WTC11 (cell line): ENCODE results near the gene RCL1. TPM values are rescaled to one million over a fixed set of nuclear protein-coding genes. Genes with fewer than 3 reads are reported as not detected.

Source experiments
- ATAC-seq: fragments of 200-7000 bp; cut with Tn5 transposase; 2 replicates; pipeline ENCODE4 v1.10.0; 2021; ENCODE audit warnings: mild to moderate bottlenecking, moderate library complexity
- CTCF ChIA-PET: fragments of 300-600 bp; sonication (Branson Sonifier 250); formaldehyde crosslinking; loops from one replicate; lab custom pipeline; 2021; ENCODE audit warnings: antibody characterized with exemption; lab: Charles Lee
- POLR2A ChIA-PET: fragments of 350-600 bp; sonication (Branson Sonifier 250); formaldehyde crosslinking; loops from one replicate; lab custom pipeline; 2021; ENCODE audit warnings: antibody characterized with exemption; lab: Charles Lee
- DNase-seq: peaks from one replicate; pipeline ENCODE4 v3.0.0; 2021; ENCODE audit warnings: low spot score
- H3K27ac Mint-ChIP-seq: 2 replicates; pipeline ENCODE4 v1.8.0; 2021; ENCODE audit warnings: mixed read lengths
- H3K27me3 Mint-ChIP-seq: 2 replicates; pipeline ENCODE4 v1.8.0; 2021; ENCODE audit warnings: low read depth, mild to moderate bottlenecking, moderate library complexity, mixed read lengths
- H3K36me3 Mint-ChIP-seq: 2 replicates; pipeline ENCODE4 v1.8.0; 2021; ENCODE audit warnings: mixed read lengths
- H3K4me1 Mint-ChIP-seq: 2 replicates; pipeline ENCODE4 v1.8.0; 2022; ENCODE audit warnings: mixed read lengths
- H3K4me3 Mint-ChIP-seq: 2 replicates; pipeline ENCODE4 v1.8.0; 2021; ENCODE audit warnings: mild to moderate bottlenecking, moderate library complexity, mixed read lengths
- H3K9me3 Mint-ChIP-seq: 2 replicates; pipeline ENCODE4 v1.8.0; 2021; ENCODE audit warnings: mixed read lengths
- FOXP4 ChIP-seq: sonication (generic); formaldehyde crosslinking; IDR thresholded peaks from 2 replicates; pipeline ENCODE4 v1.8.0; 2022; ENCODE audit warnings: mild to moderate bottlenecking, missing genetic modification reagents
- PRDM15 ChIP-seq: sonication (generic); formaldehyde crosslinking; IDR thresholded peaks from 2 replicates; pipeline ENCODE4 v1.8.0; 2022; ENCODE audit warnings: missing genetic modification reagents
- TP53 ChIP-seq: sonication (generic); formaldehyde crosslinking; IDR thresholded peaks from 2 replicates; pipeline ENCODE4 v1.8.1; 2023; ENCODE audit warnings: mild to moderate bottlenecking, missing genetic modification reagents
- total RNA-seq: library from RNA; stranded (reverse); gene quantifications from 3 replicates; pipeline ENCODE4 v1.2.3, GENCODE V29; 2021
- TF ChIP-seq, protein P1 (sequence below): sonication (generic); formaldehyde crosslinking; IDR thresholded peaks from 2 replicates; pipeline ENCODE4 v1.8.0; 2023; ENCODE audit warnings: missing genetic modification reagents, mild to moderate bottlenecking, borderline replicate concordance
- TF ChIP-seq, protein P2 (sequence below): sonication (generic); formaldehyde crosslinking; IDR thresholded peaks from 2 replicates; pipeline ENCODE4 v1.8.1; 2023; ENCODE audit warnings: mild to moderate bottlenecking, missing genetic modification reagents
- TF ChIP-seq, protein P3 (sequence below): sonication (generic); formaldehyde crosslinking; IDR thresholded peaks from 2 replicates; pipeline ENCODE4 v1.8.1; 2023; ENCODE audit warnings: mild to moderate bottlenecking, missing genetic modification reagents

The RCL1 gene
- total RNA-seq, 1 experiment from 2014 or later, result 27.2 TPM

GRCh38 chr9:4814913-4815312, 22.2 kb downstream of the RCL1 start (continued):
- TF ChIP-seq PRDM15 (CRISPR knock-in tag), result no peak

DNA sequence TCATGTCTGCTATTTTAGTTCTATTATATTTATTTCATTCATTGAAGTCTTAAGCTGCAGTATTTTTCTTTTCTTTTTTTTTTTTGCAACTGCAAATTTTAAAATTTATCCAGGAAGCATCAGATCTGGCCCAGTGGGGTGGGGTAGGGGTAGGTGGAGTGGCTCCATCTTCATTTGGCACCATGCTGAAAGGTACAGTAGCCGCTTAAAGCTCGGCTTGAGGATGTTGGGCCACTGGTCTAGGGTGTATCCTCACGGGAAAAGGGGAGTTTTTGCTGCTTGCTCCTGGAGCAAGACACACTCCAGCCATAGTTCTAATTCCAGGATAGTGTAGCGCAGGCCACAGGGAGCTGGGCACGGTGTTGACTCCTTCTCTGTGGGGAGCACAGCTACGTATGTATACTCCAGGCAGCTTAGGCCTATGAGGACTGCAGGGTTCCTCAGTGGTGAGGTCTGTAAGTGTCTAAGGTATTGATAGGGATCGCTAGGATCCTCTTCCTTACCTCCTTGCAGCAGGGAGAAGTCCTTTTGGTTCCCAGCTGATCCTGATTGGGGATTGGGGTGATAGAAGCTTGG, 22.7 kb downstream of the RCL1 start:
- H3K4me1 Mint-ChIP-seq, result peaks cover 7% of the 10 kb centered on the region; the same call in 1 of the 2 replicates
- H3K27me3 Mint-ChIP-seq, result no peaks in the 10 kb centered on the region
- no peaks in the 10 kb centered on the region; the same call in 1 of the 2 replicates for H3K36me3 Mint-ChIP-seq
- DNase-seq (no peak), ATAC-seq (peak; percentile 86)
- H3K27ac Mint-ChIP-seq, result no peak overlapping the region
- POLR2A ChIA-PET, result no interaction called here
- CTCF ChIA-PET, result interaction anchor here (0.6 to 1.4 kb wide), 4 partner anchors 11 to 65 kb away, joined by 3 to 4 read pairs (median 3); no protein-coding TSS in a partner anchor
- no peak overlapping the region for H3K4me3 Mint-ChIP-seq
- peaks cover 3% of the 10 kb centered on the region; the same call in 1 of the 2 replicates for H3K9me3 Mint-ChIP-seq
- TF ChIP-seq TP53 (CRISPR knock-in tag), result no peak
- TF ChIP-seq, protein P1, sequence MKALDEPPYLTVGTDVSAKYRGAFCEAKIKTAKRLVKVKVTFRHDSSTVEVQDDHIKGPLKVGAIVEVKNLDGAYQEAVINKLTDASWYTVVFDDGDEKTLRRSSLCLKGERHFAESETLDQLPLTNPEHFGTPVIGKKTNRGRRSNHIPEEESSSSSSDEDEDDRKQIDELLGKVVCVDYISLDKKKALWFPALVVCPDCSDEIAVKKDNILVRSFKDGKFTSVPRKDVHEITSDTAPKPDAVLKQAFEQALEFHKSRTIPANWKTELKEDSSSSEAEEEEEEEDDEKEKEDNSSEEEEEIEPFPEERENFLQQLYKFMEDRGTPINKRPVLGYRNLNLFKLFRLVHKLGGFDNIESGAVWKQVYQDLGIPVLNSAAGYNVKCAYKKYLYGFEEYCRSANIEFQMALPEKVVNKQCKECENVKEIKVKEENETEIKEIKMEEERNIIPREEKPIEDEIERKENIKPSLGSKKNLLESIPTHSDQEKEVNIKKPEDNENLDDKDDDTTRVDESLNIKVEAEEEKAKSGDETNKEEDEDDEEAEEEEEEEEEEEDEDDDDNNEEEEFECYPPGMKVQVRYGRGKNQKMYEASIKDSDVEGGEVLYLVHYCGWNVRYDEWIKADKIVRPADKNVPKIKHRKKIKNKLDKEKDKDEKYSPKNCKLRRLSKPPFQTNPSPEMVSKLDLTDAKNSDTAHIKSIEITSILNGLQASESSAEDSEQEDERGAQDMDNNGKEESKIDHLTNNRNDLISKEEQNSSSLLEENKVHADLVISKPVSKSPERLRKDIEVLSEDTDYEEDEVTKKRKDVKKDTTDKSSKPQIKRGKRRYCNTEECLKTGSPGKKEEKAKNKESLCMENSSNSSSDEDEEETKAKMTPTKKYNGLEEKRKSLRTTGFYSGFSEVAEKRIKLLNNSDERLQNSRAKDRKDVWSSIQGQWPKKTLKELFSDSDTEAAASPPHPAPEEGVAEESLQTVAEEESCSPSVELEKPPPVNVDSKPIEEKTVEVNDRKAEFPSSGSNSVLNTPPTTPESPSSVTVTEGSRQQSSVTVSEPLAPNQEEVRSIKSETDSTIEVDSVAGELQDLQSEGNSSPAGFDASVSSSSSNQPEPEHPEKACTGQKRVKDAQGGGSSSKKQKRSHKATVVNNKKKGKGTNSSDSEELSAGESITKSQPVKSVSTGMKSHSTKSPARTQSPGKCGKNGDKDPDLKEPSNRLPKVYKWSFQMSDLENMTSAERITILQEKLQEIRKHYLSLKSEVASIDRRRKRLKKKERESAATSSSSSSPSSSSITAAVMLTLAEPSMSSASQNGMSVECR (CRISPR knock-in tag), result no peak
- TF ChIP-seq, protein P2, sequence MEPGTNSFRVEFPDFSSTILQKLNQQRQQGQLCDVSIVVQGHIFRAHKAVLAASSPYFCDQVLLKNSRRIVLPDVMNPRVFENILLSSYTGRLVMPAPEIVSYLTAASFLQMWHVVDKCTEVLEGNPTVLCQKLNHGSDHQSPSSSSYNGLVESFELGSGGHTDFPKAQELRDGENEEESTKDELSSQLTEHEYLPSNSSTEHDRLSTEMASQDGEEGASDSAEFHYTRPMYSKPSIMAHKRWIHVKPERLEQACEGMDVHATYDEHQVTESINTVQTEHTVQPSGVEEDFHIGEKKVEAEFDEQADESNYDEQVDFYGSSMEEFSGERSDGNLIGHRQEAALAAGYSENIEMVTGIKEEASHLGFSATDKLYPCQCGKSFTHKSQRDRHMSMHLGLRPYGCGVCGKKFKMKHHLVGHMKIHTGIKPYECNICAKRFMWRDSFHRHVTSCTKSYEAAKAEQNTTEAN (CRISPR knock-in tag), result no peak
- TF ChIP-seq PRDM15 (CRISPR knock-in tag), result no peak
- TF ChIP-seq, protein P3, sequence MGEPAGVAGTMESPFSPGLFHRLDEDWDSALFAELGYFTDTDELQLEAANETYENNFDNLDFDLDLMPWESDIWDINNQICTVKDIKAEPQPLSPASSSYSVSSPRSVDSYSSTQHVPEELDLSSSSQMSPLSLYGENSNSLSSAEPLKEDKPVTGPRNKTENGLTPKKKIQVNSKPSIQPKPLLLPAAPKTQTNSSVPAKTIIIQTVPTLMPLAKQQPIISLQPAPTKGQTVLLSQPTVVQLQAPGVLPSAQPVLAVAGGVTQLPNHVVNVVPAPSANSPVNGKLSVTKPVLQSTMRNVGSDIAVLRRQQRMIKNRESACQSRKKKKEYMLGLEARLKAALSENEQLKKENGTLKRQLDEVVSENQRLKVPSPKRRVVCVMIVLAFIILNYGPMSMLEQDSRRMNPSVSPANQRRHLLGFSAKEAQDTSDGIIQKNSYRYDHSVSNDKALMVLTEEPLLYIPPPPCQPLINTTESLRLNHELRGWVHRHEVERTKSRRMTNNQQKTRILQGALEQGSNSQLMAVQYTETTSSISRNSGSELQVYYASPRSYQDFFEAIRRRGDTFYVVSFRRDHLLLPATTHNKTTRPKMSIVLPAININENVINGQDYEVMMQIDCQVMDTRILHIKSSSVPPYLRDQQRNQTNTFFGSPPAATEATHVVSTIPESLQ (CRISPR knock-in tag), result no peak
- TF ChIP-seq FOXP4 (CRISPR knock-in tag), result no peak
- TF ChIP-seq, all 79 proteins: peak for 0
